Omental fat pad (tissue), 4 donors: ENCODE data around the gene SETD5. TPM values are rescaled to one million over a fixed set of nuclear protein-coding genes. Genes with fewer than 3 reads are reported as not detected.

Experiments
- ATAC-seq: fragments of 150-250 bp; one replicate; pipeline ENCODE4 v1.9.1; 2016; ENCODE audit warnings: mild to moderate bottlenecking, moderate library complexity; ENCODE audit not compliant: low FRiP score
- DNase-seq: peaks from one replicate; pipeline ENCODE4 v3.0.0-alpha.2; 2019; ENCODE audit warnings: low spot score
- total RNA-seq, 4 donors: library from RNA; depleted of rRNA; stranded (reverse); fragments of >200 nt; gene quantifications; one replicate each; pipeline ENCODE4 v1.1.0, GENCODE V29; 2016
- TF ChIP-seq, protein P1 (sequence below), 3 donors: fragments of 450-650 bp; IDR thresholded peaks; one replicate each; pipeline ENCODE4 v1.5.1; 2016 to 2017; ENCODE audit warnings: antibody characterized with exemption in 3 of 3, mild to moderate bottlenecking in 3 of 3, moderate library complexity in 2 of 3

Gene SETD5
- total RNA-seq, 4 donors from 2014 or later = 86.4 to 120 (median 99.3) TPM

DNA sequence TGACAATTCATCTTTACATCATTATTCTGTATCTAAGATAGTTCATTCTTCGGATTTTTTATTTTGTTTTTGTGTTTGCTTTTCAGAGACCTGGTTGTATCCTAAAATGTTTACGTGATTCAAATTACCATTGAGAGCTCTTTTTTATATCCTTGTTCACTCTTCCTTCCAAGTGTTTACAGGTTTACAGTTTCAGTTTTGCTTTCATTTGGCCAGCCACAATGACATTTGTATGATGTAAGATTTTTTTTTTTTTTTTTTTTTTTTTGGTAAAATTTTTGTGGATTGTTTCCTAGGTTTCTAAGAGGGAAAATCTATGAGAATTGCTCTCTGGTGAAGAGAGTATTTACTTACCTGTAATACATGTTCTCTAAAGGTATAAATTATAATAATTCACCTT is 55.0 kb downstream of the SETD5 start:
- no peak for ATAC-seq

DNA sequence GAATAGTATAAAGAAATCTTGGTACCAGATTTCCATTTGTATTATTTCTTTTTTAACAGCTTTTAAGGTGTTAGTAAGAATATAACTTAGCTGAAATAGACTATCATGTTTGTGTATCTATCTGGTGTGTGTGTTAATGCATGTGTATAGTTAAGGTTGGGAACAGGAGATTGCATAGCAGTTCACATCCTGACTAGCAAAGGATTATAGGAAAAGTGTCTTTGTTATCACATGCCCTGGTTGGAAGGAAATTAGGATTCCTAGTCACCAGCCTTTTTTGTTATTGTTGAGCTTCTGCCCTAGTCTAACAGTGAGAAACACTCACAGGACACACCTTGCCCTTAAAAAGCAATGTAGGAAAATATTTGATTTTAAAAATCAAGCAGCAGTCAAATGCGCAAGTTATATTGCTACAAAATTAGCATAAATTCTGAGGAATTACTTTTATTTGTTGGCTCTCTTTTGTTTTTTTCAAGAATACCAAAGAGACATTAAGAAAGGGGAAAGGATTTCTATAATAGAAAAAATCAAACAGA is 58.2 kb downstream of the SETD5 start:
- DNase-seq (no peak), ATAC-seq (no peak)
- TF ChIP-seq, protein P1, sequence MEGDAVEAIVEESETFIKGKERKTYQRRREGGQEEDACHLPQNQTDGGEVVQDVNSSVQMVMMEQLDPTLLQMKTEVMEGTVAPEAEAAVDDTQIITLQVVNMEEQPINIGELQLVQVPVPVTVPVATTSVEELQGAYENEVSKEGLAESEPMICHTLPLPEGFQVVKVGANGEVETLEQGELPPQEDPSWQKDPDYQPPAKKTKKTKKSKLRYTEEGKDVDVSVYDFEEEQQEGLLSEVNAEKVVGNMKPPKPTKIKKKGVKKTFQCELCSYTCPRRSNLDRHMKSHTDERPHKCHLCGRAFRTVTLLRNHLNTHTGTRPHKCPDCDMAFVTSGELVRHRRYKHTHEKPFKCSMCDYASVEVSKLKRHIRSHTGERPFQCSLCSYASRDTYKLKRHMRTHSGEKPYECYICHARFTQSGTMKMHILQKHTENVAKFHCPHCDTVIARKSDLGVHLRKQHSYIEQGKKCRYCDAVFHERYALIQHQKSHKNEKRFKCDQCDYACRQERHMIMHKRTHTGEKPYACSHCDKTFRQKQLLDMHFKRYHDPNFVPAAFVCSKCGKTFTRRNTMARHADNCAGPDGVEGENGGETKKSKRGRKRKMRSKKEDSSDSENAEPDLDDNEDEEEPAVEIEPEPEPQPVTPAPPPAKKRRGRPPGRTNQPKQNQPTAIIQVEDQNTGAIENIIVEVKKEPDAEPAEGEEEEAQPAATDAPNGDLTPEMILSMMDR (IDR thresholded peaks at IDR 0.05) = no peak

More for the DNA sequence above, 55.0 kb downstream of the SETD5 start:
- TF ChIP-seq, protein P1 (IDR thresholded peaks at IDR 0.05) = no peak
- DNase-seq = no peak

DNA sequence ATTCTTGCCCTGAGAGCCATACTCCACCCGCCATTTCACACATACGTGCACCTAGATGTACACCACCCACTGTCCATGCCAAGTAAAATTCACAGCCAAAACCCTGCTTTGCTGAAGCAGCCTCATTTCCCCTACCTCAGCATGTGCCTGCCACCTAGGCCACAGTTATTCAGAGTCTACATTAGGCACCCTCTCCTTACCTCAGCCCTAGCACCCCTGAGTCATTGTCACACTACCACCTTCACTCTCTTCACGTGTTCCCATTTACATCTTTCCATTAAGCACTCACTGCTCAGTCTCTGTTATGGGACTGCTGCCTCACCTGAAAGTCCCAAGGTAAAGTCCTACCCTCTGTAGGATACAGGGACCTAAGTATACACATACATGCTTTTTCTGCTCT is 70.0 kb downstream of the SETD5 start:
- DNase-seq = no peak
- no peak for ATAC-seq
- TF ChIP-seq, protein P1 (IDR thresholded peaks at IDR 0.05) = no peak

DNA sequence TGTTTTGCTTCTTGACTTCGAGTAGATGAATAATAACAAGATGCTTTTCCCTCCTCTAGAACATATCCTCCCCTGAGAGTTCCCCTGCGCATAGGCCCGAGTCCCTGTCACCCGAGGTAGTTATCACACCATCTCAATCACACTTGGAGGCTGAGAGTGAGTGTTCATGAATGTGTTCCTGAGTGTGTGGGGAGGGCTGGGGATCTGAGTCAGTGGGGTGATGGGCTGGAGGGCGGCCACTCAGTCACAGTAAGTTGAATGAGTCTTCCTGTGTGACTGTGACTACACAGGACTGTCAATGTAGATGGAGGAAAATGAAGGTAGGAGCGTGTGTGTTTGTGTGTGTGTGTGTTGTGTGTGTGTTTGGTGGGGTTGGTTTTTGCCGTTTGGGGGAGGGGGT is 71.0 kb downstream of the SETD5 start:
- TF ChIP-seq, protein P1 (IDR thresholded peaks at IDR 0.05) = no peak
- no peak for DNase-seq
- ATAC-seq = no peak

DNA sequence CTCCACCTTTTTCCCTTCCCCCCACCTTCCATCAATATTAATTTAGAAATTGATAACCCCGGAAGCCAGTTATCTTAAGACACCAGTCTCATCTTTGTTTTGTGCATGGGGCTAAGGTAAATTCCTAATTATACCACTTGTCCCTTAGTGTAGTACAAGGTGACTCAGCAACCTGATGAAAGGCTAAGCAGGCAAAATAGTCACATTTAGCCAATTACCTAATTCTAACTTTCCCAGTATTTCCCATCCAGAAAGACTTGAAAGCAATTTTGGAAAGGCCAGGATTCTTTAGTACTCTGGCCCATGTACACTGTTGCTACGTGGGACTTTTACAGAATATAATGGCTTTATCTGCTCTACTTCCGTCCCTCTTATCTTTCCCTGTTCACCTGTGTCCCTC is 72.6 kb downstream of the SETD5 start:
- ATAC-seq = no peak
- TF ChIP-seq, protein P1 (IDR thresholded peaks at IDR 0.05) = no peak
- no peak for DNase-seq

DNA sequence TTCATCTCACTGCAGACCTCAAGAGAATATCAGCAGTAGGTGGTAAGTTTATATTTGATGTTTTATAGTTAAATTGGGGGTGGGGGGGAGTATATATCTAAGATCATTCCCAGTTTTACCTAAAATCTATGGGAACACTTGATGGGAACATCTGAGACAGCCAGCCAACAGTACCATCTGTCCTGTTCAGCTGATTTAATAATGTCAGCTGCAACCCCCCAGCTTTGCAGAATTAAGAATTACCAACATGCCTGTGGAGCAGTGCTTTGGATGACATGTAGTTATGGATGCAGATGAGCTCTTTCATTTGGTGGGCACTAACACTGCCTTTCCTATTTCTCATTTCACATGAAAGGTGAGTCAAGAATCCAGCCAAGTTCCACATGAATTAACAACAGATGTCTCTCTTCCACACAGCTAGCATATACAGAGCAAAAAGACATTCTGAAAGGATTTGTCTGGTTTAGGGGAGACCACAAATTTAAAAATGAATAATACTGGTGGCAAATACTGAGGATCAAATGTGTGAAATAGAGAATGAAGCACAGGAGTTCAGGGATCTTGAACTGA is 76.2 kb downstream of the SETD5 start:
- TF ChIP-seq, protein P1 (IDR thresholded peaks at IDR 0.05) = no peak
- no peak for DNase-seq
- no peak for ATAC-seq

DNA sequence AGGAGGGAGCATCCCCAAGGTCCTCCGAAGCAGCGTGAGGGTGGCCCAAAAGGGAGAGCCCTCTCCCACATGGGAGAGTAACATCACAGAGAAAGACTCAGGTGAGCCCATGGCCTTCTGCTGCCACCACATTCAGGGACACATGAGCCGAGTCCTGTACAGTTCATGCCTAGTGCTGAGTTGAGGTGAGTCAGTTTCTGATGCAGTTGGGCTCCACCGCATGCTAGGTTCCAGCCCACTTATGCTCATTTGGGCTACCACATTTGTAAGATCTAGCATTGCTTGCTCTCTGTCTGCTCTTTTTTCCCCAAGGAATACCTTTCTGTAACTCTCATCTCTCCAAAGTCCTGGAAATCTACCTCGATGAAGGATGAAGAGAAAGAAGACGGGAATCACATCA is 77.1 kb downstream of the SETD5 start:
- ATAC-seq = no peak
- no peak for DNase-seq
- TF ChIP-seq, protein P1 (IDR thresholded peaks at IDR 0.05) = no peak
